ENCODE measurements around the gene MYO5C.
"Not testable (repeated sequence)": the region's sequence is repeated elsewhere in the genome, so short reads cannot be mapped to it uniquely, and the experiment has no call there.

The MYO5C gene

DNA sequence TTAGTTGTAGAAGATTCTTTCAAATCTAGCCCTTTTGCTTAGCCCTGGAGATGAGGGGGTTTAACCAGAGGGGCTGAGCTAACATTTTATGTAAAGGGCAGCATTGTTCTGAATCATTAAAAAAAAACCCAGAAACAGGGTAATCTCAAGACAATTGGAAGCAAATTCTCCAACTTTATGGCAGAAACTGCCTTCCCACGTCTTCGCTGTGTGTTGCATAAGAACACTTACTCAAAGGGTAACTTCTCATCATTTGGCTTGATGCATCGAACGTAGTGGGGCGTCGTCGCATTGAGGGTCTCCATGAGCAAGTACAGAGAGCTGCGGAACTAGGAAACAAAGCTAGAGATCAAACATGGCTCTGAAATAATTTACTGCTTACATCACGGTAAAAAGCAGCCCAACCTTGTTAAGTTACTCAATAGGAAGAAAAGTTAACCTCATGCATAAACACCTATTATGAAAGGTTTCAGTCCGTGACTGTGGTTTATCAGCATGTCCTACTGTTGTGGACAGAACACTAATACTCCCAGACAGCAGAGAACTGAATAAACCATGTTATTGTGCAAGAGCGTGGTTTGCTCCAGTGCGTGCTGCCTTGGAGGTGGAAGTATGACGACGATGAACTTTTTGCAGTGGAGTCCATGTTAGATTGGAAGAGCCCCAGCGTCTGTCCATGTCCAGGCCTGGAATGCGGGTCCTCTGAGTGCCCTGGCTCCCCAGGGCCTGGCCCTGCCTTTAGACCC is 48.7 kb downstream of the MYO5C start:
- DNase-seq (ENCODE audit: low read depth, low spot score), result peak; percentile 53

DNA sequence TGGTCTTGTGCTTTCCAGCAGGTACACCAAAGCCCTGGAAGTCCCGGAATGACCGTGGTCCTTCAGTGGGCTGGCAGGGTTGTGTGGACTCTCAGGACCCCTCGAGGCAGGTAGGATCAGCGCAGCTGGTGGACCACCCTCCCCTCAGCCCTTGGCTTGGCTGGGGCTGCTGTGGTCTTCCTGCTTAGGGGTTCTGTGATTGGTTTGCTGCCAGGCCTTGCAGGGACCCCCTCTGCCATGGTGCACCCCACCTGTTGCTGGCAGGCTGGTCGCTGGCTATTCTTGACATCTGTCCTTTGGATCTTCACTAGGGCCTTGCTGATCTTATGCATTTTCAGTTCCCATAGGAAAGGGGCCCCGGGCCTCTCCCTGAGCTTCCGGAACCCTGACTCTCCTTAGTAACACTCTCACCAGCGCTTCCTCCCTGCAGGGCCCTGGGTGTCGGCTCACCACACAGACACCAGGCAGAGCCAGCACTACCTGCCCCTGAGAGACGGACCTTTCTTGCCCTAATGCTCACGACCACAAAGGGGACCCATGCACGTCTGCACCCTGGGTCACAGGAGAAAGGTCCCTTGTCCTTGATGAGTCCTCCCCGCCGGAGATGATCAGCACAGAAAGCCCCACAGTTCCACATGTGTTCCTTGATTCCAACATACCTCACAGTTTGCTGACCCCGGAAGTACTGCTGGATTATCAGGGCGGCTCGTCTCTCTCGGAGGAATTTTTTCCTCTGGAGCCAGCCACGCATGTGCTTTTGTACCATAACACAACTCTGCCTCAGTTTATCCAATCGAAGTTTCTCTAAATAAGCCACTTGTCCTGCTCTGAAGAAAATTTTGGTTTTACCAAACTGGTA is 51.7 kb downstream of the MYO5C start:
- no peak for DNase-seq (ENCODE audit: low read depth, low spot score)

DNA sequence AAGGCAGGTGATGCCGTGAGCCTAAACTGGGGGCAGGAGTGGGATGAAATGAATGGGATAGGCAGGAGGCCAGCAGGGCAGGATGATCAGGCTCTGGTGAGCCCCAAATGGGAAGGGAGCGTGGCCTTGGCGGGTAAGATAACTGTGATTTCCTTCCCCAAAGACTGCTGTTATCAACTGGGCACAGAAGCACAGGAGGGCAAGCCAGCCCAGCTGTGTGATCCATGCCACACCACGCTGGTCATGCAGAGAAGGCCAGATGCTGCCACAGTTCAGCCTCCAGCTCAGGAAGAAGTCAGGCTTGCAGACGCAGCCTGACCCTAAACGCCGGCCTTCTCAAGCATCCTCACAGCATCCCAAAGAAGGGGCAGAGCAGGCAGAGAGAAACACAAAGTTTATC is 52.3 kb downstream of the MYO5C start:
- DNase-seq (ENCODE audit: low read depth, low spot score), result no peak

DNA sequence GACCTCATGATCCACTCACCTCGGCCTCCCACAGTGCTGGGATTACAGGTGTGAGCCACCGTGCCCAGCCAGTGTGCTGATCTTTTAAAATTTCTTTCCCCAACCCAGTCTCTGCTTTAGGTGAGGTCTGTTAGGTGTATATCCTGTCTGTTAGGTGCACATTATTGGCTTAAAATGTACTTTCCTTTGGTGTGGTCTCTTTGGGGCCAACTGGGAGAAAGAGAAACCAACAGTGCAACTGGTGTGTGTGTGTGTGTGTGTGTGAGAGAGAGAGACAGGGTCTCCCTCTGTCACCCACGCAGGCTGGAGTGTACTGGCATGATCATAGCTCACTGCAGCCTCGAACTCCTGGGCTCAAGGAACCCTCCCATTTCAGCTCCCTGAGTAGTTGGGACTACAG is 54.1 kb downstream of the MYO5C start:
- no peak for DNase-seq (ENCODE audit: low read depth, low spot score)

DNA sequence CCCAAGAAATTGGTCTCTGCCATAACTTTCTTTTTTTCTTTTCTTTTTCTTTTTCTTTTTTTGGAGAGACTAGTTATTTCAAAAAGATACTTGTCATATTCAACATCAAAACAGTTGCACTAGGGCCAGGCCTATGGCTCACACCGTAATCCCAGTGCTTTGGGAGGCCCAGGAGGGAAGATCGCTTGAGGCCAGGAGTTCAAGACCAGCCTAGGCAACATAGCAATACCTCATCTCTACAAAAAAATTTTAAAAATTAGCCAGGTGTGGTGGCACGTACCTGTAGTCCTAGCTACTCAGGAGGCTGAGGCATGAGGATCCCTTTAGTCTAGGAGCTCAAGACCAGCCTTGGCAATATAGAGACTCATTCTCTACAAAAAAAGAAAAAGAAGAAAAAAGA is 55.4 kb downstream of the MYO5C start:
- no peak for DNase-seq (ENCODE audit: low read depth, low spot score)

DNA sequence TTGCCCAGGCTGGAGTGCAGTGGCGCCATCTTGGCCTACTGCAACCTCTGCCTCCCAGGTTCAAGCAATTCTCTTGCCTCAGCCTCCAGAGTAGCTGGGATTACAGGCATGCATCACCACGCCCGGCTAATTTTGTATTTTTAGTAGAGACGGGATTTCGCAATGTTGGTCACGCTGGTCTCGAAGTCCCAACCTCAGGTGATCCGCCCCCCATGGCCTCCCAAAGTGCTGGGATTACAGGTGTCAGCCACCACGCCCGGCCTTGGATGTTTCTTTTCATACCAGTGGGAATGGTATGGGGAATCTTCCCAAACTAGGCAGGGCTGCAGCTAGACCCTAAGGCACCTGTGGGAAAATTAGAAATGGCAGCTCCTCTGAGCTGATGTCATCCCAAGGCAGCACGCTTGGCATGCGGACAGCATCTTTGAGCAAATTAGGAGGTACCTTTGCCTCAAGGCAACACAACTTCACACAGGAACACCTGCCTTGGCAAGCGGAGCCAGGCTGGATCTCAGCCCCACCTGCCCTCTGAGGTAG is 56.5 kb downstream of the MYO5C start:
- not testable (repeated sequence) for DNase-seq (ENCODE audit: low read depth, low spot score)

DNA sequence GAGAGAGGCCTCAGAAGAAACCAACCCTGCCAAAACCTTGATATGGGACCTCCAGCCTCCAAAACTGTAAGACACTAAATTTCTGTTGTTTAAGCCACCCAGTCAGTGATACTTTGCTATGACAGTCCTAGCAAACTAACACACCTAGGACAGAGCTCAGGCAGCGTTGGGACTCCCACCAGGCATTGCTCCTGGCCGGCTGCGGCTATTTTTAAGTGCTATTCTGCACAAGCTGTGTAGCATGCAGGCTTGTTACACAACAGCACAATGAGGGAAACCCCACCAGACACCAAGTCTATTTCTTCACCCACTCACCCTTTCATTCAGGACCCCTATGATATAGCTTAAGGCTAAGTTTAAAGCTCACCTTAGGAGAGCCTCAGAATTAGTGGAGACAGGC is 57.5 kb downstream of the MYO5C start:
- DNase-seq (ENCODE audit: low read depth, low spot score), result no peak

DNA sequence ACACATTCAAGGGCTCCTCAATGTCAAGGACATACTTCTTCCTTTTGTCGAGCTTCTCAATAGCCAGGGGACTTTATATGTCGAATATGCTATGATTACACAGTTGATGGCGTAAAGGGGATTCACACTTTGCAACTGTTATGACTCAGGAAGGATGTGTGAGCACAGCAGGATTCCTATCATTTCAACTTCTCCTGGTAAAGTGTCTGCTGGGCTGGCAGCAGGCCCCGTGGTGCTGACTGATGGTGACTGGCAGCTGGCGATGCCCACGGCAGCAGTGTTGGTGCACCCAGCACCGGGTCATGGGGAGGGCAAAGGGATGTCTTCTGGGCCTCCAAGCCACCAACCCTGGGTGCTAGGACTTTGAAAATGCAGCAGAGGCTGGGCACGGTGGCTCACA is 59.6 kb downstream of the MYO5C start:
- peak; percentile 18 for DNase-seq (ENCODE audit: low read depth, low spot score)

DNA sequence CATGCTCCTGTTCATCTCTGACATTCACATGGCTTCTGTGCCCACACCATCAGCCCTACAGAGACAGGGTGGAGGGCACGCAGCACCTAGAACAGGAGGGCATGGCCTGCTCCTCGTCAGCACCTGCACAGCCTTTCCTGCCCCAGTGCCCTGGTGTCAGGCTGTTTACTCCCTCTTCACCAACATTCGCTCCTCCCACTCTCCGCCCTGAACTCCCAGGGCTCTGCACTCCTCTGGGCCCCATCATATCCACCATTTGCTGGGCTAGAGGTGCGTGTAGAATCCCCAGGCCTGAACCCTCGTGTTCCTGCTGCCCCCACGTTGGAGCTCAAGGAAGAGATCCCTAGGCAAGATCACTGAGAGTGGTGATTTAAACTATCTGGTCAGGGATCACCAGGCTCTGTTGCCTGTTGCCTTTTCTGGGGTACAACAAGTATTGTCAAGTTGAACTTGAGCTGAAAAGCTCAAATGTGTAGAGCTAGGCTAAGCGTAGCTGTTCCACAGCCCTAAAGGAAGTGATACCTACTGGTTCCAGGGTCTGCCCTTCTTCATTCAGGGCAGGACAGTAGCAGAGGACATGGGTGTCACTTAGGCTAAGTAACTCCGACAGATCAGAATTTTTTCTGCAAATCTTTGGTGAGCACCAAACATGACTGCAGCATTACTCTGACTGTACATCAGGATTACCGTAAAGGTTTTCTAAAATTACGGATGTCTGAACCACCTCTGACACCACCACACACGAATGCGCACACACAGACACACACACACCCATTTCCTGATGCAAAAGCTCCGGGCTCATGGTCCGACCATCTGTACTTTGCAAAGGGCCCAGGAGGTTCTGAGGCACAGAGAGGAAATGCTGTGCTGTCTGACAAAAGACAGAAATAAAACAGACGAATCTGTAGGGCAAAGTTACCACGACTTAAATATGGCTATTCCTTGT is 60.7 kb downstream of the MYO5C start:
- no peak for DNase-seq (ENCODE audit: low read depth, low spot score)

DNA sequence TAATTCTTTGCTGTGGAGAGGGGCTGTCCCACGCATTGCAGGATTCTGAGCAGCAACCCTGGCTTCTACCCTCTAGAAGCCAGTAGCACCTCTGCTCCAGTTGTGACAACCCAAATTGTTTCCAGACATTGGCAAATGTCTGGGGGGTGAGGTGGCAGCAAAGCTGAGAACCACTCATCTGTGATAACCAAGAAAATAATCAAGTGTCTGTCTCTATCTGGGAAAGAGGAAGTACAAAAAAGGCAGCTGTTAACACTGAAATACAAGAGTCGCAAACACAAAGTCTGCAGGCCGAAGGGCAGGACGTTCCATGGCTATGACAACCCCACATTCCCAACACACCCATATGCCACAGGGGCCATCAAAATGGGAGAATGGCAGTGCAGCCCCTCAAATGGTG is 62.2 kb downstream of the MYO5C start:
- DNase-seq (ENCODE audit: low read depth, low spot score), result no peak

DNA sequence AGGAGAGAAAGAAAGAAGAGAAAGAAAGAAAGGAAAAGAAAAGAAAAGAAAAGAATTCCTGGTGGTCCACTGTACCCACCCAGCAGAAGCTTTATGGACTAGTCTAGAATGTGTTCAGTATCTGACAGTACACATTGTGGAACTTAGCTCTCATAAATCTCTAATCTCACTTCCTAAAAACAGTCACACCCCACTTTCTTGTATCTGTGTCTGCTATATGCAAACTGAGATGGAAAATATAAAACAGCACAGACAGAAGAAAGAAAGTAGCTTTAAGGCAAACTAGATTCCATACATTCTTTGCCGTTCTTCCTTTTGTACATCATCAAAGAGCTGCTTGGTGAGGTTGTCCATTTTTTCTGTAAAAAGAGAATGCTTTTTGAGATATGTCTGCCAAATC is 63.3 kb downstream of the MYO5C start:
- no peak for DNase-seq (ENCODE audit: low read depth, low spot score)

DNA sequence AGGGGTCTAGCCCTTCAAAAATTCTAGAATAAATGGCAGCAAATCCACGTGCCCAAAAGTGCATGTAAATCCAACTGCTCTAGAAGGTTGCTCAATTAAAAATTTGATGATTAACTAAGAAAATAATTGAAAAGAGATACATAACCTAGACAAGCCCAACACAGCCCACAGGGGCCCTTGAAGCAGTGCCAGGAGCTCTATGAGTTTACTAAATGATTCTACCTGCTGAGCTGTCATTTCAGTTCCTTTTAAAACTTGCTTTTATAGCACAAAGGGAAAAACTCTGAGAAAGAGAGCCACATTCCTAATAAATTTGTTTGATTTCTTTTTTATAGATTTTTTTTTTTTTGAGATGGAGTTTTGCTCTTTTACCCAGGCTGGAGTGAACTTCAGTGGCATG is 65.5 kb downstream of the MYO5C start:
- DNase-seq (ENCODE audit: low read depth, low spot score), result no peak

DNA sequence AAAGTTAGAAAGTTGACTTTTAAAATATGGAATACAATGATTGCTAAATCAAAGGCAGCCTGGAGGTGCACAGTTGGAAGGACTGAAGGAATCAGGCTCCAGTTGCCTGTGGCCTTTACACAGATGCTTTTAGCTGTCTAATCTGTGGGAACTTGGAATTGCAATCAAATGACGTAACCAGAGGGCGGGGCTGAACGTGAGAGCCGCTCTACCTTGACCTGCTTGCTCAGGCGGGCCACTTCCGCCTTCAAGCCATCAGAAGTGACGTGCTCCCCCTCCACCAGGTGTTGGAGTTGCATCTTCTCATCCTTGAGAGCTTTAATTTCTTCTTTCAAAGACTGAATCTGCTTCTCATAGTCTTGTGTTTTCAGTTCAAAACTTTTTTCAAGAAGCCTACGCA is 66.7 kb downstream of the MYO5C start:
- DNase-seq (ENCODE audit: low read depth, low spot score), result peak; percentile 22

DNA sequence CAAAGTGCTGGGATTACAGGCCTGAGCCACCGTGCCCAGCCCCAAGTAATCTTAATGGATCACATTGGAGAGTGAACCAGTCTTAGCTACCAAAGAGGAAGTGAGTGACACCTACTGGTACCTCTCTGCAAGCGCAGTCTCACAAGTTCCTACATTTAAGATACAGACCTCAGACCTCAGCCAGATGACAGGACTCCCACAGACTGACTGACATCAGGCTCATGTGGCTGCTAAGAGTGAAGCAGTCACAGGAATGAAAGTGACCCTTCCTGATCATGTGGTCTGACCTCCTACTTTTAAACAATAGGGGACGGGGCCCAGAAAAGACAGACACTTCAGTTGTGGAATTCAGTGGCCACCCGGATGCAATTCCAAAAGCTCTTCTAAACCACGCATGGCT is 68.1 kb downstream of the MYO5C start:
- DNase-seq (ENCODE audit: low read depth, low spot score), result peak; percentile 87

DNA sequence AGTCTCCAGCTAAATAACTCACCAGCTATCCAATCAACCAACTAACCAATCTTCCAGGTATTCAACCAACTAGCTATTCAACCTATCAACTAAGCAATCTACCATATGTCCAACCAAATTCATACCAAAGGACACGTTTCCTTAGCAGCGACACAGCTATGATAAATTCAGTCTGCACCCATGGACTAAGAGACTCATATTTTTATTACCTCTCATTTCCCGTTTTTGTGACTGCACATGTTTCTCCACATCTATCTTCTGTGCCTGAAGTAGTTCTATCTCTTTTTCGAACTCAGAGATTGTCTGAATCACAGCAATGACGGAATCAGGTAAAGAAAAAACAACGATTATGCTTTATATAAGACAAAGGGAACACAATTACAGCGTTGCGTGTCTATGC is 70.4 kb downstream of the MYO5C start:
- no peak for DNase-seq (ENCODE audit: low read depth, low spot score)

DNA sequence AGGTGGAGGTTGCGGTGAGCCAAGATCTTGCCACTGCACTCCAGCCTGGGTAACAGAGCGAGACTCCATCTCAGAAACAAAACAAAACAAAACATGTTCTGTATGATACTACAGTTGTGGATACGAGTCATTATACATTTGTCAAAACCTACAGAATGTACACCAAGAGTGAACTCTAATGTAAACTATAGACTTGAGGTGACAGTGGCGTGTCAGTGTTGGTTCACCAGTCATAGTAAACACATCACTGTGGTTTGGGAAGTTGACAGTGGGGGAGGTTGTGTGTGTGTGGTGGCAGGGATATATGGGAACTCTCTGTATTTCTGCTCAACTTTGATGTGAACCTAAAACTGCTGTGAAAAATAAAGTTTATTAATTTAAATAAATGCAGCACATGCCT is 71.4 kb downstream of the MYO5C start:
- DNase-seq (ENCODE audit: low read depth, low spot score), result no peak

DNA sequence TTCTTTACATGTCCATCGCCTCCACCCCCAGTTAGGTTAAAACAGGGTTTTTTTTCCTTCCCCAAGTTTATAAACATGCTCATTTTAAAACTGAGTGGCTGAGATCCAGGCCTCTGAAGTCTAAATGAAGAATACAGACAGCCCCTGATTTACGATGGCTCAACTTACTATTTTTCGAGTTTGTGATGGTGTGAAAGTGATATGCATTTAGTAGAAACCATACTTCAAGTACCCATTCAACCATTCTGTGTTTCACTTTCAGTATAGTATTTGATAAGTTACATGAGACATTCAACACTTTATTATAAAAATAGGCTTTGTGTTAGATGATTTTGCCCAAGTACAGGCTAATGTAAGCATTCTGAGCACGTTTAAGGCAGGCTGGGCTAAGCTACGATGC is 73.9 kb downstream of the MYO5C start:
- DNase-seq (ENCODE audit: low read depth, low spot score), result no peak

DNA sequence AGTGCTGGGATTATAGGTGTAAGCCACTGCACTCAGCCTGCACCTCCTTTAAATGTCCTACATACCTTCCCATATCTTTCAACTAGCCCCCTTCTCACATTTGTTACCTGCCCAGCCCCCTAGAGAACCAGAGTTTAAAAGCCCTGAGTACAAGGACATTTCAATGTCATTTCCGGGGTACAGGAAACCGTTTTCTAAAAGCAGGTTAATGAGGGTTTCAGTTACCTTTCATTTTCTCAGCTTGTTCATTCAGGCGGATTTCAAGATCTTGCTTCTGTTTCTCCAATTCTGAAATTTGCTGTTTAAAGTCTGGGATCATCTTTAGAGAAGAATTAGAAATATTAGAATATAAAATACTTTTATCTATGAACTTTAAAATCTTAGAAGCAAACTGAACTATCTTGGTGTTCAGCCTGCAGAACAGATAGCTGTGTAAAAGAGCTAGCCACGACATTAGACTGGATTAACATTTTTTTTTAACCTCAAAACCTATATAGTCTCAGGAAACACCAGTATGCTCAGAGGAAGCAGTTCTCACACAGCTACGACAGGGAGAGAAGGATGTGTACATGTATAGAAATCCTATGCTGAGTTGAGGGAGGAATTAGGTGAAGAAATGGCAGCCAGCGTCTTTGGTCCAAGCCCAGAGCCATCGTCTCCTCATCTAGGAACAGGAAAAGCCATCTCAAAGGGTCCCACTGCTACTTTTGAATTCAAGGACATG is 74.5 kb downstream of the MYO5C start:
- DNase-seq (ENCODE audit: low read depth, low spot score), result no peak

DNA sequence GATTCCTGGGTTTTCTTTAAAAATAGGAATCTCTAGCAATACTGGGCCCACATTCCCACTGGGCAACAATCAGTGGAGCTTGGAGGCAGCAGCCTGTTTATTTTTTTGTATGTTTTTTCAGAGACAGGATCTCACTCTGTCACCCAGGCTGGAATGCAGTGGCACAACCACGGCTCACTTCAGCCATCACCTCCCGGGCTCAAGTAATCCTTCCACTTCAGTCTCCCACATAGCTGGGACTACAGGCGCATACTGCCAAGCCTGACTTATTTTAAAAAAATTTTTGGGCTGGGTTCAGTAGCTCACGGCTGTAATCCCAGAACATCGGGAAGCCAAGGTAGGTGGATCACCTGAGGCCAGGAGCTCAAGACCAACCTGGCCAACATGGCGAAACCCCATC is 75.4 kb downstream of the MYO5C start:
- peak; percentile 47 for DNase-seq (ENCODE audit: low read depth, low spot score)

DNA sequence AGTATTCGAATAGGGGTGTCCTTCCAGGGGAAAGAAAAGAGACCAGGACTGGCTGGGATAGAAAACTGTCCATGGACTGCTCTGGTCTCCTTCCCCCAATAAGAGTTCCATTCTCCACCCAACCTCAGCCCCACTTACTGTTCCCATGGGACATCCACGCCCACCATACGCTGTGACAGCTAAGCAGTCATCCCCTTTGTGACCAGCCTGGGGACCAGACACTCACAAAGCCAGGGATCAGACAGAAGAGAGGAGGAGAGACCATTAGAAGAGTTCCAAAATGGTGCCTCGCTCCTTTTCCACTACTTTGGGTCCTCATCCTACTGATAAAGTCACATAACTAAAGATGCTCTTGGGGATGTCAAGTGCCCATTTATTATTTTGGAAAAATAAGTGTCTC is 76.8 kb downstream of the MYO5C start:
- DNase-seq (ENCODE audit: low read depth, low spot score), result no peak

DNA sequence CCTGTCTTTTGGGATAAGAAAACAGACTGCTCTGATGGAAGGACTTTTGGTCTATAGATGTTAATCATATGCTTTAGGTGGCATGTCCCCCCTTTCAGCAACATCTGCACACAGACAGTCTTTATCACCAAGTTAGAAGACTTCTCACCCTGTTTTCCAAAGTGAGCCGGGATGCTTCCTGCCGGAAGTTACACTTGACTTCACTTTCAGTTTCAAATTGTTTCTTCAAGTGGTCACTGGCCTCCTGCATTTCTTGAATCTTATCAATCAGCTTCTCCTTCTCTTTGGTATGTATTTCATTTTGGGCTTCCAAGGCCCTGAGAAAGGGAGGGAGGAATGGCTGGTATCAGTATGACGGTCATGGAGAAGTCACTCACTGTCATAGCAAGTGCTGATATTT is 77.2 kb downstream of the MYO5C start:
- DNase-seq (ENCODE audit: low read depth, low spot score), result no peak

All from astrocyte of the hippocampus (primary cell).